SHP77 treated with DMSO at 0.1 percent for 48 hours (cell line): ENCODE results near the gene CHRND.
A peak's percentile ranks its signal among the peaks of the same experiment; 100 is the strongest.
"Not testable (repeated sequence)": the region's sequence is repeated elsewhere in the genome, so short reads cannot be mapped to it uniquely, and the experiment has no call there.

Experiments
- DNase-seq: peaks from one replicate; lab custom pipeline; 2025; lab: John Stamatoyannopoulos, UW

Gene CHRND

DNA sequence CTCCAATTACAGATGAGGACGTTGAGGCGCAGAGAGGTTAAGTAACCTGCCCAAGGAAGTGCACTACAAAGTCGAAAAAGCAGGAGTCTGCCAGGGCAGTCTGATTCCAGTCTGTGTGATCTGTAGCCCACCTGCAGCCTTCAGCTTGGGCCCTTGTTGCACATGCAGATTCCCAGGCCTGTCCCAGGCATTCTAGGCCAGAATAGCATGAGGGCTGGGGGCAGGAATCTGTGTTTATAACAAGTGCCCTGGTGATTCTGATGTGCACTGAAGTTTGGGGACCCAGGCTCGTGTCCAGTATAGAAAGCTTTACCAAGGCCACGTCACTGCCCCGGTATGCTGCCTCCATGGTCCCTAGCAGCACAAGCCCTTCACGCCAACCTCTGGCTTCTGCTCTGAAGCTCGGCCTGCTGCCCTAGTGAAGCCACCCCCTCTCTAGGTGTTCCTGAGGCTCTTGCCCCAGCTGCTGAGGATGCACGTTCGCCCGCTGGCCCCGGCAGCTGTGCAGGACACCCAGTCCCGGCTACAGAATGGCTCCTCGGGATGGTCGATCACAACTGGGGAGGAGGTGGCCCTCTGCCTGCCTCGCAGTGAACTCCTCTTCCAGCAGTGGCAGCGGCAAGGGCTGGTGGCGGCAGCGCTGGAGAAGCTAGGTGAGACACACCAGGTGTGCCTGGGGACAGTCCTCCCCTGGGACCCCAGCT, 18.1 kb downstream of the CHRND start:
- DNase-seq: no peak

- no peak for DNase-seq
Observed at GRCh38 chr2:232544674-232545073, 18.7 kb downstream of the CHRND start.

DNA sequence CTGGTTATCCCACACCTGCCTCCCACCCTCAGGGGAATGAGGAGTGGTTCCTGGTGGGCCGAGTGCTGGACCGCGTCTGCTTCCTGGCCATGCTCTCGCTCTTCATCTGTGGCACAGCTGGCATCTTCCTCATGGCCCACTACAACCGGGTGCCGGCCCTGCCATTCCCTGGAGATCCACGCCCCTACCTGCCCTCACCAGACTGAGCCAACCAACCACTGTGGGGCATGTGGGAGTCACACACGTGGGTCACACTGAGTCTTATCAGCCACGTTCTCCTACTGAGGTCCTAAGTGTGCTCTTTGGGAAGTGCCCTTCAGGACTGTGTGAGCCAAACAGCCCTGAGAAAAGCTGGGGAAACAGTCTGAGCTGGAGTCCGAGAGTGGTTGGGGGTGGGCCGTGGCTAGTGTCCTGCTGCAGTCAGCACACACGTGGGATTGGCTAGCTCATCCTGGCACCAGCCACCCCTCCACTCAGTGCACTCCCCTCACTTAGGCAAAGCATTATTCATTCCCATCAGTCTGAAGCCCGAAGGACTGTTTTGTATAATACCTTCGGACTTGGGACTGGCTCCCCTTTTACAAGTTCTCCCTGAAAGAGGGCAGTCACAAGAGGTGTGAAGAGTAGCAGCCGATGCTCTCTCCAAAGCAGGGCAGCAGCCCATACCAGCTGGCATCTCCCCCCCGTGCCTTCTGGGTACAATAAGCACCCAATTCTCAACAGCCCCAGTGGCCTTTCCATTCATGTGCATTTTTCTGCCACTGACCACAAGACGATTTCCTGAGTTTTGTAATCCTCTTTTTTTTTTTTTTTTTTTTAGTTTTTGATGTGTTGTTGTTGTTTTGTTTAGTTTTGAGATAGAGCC, 19.8 kb downstream of the CHRND start:
- DNase-seq: no peak

DNA sequence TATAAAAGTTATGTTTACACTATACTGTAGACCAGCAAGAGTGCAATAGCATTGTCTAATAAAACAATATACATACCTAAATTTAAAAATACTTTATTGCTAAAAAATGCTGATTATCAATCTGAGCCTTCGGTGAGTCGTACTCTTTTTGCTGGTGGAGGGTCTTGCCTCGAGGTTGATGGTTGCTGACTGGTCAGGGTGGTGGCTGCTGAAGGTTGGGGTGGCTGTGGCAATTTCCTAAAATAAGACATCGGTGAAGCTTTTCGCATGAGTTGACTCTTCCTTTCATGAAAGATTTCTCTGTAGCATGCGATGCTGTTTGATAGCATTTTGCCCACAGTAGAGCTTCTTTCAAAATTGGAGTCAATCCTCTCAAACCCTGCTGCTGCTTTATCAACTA, 22.0 kb downstream of the CHRND start:
- DNase-seq: no peak

GRCh38 chr2:232549655-232550353, 23.8 kb downstream of the CHRND start:
- no peak for DNase-seq

GRCh38 chr2:232550354-232551249, 24.6 kb downstream of the CHRND start, which contains the start of the genes EIF4E2 and TIGD1:
EIF4E2 (plus strand) TSS chr2:232550689; CDS start chr2:232550725, 36 bp downstream.
TIGD1 (minus strand) TSS chr2:232550557; CDS start chr2:232549882, 675 bp downstream.
- peak; percentile 80 for DNase-seq

GRCh38 chr2:232551250-232551638, 25.3 kb downstream of the CHRND start:
- no peak for DNase-seq

GRCh38 chr2:232551776-232552175, 25.8 kb downstream of the CHRND start:
- DNase-seq: no peak

DNA sequence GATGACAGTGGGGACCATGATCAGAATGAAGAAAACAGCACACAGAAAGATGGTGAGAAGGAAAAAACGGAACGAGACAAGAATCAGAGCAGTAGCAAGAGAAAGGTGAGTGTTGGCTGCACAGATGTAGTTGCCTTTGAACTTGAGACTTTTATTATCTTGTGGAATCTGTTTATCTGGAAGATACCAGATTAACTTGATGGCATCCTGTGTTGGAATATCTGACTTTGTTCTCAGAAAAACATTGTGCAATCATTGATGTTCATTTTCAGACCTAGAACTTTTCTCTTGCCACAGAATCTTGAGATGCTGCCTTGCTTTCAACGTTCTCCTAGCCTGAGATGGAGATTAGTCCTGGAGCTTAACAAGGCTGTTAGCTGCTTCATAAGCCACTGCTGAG, 30.5 kb downstream of the CHRND start:
- DNase-seq: no peak

DNA sequence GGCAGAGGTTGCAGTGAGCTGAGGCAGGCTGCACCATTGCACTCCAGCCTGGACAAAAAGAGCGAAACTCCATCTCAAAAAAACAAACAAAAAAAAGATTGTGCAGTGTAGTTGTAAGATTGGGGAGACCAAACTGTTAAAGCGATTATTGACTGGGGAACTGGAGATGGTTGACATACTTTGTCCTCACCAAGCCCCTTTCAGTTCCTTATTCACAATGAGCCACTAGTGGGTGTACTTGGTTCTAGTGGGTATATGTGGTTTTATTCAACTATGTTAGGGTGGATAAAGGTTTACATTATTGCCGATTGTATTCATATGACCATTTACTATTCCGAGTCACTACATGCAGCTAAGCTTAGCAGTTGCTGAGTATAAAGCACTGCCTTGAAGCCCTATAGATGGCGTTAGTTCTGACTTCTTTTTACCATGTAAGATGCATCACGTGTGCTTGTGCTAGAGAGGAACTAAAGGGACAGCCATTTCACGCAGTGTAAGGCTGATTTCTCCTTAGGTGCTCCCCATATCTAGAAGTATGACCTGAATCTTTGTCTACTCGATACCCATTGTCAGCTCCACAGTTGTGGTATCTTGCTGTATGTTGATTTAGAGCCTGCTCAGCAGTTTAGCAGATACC, 36.7 kb downstream of the CHRND start:
- no peak for DNase-seq

GRCh38 chr2:232563580-232563979, 37.6 kb downstream of the CHRND start:
- no peak for DNase-seq

DNA sequence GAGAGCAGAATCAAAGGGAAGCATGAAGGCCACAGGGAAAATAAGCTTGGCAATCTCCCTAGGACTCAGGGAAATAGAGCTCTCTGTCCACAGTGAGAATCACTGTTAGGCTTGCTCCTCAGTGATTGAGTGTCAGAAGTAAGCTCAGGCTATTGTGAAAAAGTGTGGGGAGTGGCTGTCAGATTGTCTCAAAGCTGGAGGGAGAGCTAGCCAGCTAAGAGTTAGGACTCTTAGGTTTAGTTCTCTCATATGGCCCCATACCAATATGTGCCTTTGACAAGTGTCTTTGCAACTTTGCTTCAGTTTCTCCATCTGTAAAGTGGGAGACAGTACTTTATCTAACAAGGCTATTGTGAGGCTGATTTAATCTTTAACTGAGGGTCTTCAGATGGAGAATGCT, 41.8 kb downstream of the CHRND start:
- DNase-seq: no peak

DNA sequence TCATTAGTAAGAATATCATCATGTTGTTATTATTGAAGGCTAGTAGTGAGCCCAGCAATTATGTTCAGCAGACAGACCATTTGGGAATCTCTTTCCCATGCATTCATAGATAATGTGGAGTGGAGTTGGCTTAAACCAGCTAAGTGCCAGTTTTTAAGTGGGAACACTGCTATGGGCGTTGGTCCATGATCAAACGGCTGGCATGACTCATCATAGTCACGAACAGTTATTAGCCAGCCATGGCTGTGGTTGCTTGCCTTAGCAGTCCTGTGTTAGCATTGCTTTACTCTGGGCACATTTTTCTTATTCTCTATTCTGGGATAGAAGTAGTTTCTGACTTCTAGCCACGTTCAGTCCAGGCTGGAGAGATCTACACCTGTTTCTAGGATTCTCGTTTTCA, 42.2 kb downstream of the CHRND start:
- no peak for DNase-seq

DNA sequence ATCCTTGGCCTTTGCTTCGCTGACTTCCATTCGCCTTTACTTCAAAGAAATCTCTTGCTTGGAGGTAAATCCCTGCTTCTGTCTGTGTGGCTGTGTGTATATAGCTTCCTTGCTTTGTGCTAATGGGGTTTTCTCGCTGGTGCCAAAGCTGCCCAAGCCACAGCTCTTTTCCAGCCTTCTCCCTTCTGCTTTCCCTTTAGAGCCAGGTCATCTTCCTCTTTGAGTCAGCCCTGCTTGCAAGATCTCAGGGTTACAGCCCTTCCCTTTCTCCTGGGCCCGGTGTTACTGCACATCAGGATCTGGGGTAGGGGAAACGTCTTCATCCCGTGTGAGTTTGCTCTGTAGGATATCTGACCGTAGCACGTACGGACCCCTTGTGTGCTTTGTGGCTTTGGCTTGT, 43.6 kb downstream of the CHRND start:
- no peak for DNase-seq

GRCh38 chr2:232570481-232570880, 44.5 kb downstream of the CHRND start:
- DNase-seq: not testable (repeated sequence)

DNA sequence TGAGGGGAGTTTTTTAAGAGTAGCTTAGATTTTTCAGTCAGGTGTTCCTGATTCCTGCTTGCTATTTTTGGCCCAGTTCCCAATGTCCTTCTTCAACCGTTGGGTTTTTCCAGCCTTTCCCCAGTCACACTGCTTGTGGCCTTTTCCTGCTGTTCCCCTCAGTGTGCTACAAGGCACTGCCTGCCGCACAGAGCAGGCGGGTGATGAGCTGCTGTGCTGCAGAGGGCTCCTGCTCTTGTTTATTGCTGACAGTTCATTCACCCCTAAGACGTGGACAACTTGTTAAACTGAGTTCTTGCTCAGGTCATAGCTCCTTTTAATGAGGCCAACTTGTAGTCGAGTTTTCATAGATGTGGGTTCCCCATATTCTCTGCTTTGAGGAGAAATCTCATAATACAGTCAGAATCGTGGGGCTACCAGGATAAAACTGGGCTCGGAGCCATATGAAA, 45.1 kb downstream of the CHRND start:
- peak; percentile 78 for DNase-seq

- DNase-seq: no peak
Observed at GRCh38 chr2:232573042-232573441, 47.1 kb downstream of the CHRND start.

DNA sequence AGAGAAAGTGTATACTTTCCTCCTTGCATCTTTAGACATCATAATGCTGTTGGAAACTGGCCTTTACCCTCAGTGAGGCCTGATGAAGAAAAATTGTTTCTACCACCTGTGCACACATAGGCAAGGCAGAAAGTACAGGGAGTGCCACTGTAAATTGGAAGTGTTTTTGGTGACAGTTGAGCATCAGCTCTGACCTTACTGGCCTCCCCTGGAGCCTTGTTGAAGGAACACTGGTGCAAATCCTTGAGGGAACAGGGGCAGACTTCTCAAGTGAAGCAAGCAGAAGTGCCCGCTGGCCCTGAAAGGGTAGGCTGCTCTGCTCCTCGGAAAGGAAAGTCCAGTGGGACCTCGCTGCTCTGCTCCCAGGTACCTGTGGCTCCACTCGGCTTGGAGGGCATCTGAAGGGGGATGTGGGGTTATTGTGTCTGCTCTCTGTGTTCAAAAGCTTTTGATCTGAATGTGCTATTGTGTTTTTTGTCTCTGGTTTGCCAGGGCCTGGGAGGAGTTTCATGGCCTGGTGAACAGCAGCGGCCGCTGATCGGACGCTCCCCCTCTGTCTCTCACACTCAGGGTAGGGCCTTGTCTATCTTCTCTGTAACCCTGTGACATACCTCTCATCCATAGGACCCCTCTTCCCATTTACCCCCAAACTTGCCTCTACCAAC, 47.9 kb downstream of the CHRND start:
- DNase-seq: no peak

GRCh38 chr2:232574674-232575403, 48.9 kb downstream of the CHRND start:
- no peak for DNase-seq

GRCh38 chr2:232575404-232575746, 49.4 kb downstream of the CHRND start:
- DNase-seq: no peak
